IPS-11a (cell line): Measurements from ENCODE around the gene SDS.
A peak's percentile ranks its signal among the peaks of the same experiment; 100 is the strongest.
"Not testable (repeated sequence)": the region's sequence is repeated elsewhere in the genome, so short reads cannot be mapped to it uniquely, and the experiment has no call there.

Experiments
- H3K4me3 ChIP-seq: one replicate; pipeline ENCODE4 v1.5.1; 2013; ENCODE audit warnings: low read depth, low read length, control low read depth

Gene SDS

GRCh38 chr12:113358381-113359132, 45.1 kb downstream of the SDS start, which contains the start of gene PLBD2:
Gene PLBD2 (plus strand): TSS chr12:113358587. CDS start chr12:113358601, 14 bp downstream.
- H3K4me3 ChIP-seq: peak within 1 kb of the TSS; percentile 84

DNA sequence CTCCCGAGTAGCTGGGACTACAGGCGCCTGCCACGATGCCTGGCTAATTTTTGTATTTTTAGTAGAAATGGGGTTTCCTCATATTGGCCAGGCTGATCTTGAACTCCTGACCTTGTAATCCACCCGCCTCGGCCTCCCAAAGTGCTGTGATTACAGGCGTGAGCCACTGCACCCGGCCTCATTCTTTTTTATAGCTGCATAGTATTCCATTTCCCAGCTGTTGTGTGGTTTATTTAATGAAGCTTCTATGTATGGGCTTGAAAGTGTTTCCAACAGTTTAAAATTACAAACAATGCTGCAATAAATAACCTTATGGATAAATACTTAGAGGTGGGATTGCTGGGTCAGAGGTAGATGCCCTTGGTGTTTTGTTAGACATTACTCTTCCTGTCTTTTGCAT, 49.5 kb downstream of the SDS start:
- not testable (repeated sequence) for H3K4me3 ChIP-seq

- no peak overlapping the region for H3K4me3 ChIP-seq
Observed at GRCh38 chr12:113351089-113351488, 52.6 kb downstream of the SDS start.

DNA sequence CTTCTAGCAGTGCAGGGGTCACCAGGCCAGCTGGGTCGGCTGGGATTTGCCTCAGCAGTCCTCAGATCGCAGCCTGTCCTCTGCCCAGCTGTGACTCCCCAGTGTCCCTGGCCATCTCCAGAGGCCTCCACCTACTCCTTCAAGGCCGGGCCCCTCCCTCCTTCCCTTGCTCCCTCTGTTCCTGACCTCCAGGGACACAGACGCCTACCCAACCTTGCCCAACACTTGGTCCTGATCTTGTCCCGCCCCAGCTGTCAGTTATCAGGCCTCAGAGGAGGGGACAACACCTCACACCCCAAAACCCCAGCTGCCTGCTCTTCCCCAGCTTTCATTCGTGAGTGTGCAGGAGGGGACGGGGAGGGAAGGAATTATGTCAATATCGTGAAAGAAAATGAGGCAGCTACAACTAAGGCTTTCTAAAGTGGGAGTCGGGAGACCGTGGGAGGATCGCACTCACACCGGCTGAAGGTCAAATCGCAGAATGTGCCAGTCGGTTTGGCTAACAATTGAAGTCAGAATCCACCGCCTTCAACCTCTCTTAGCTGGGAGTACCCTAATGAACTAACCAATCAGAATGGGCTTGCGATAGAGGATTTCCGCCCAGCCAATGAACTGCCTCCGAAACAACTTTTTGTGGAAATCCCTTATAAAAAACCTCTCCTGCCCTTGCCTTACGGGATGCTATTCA, 54.7 kb downstream of the SDS start:
- H3K4me3 ChIP-seq: no peak overlapping the region

DNA sequence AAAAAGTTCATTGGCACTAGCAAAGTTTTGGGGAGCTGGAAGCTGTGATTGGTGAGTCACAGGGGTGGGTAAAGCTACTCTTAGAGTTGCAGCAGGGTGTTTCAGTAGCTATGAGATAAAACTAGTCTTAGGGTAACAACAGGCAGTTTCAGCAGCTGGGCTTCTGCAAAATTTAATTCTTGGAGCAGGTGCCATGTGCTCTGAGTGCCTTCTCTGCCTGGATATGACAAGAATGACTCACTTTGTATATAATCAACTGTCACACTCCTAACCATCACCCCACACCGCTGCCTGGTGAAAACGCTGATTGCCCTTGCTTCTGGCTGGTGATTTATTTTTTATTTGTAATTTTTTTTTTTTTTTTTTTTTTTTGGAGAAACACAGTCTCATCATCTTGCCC, 55.8 kb downstream of the SDS start:
- no peak overlapping the region for H3K4me3 ChIP-seq

DNA sequence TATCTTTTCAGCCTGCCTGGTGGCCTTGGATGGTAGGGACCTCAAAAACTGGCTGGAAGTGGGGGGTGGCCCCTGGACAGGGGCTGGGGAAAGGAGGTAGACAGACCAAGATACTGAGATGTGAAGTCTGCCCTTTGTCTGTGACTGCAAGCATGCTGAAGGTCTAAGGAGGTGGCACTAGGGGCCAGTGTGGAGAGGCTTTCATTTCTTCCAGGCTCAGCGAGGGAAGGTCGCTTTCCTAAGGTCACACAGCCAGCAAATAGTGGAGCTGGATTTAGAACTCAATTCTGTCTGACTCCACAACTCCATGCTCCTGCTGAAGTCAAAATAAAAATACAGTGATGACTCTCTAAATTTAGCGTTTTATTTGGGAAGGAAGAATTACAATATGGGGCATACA, 56.6 kb downstream of the SDS start:
- no peak overlapping the region for H3K4me3 ChIP-seq

DNA sequence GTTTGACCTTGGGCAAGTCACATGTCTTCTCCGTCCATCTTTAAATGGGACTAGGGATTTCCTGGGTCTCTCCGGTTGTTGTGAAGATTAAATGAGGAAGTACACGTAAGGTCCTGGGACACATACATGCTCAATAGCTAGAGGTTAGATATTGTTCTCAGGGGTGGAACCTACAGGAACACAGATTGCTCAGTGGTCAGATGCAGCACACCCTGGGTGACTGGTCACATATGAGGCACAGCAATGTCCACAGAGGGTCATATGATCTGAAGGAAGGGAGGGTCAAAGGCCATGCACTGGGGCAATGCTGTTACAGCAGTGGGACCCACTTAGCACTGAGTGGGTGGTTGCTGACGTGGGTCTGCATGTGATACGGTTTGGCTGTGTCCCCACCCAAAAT, 57.3 kb downstream of the SDS start:
- H3K4me3 ChIP-seq: no peak overlapping the region

DNA sequence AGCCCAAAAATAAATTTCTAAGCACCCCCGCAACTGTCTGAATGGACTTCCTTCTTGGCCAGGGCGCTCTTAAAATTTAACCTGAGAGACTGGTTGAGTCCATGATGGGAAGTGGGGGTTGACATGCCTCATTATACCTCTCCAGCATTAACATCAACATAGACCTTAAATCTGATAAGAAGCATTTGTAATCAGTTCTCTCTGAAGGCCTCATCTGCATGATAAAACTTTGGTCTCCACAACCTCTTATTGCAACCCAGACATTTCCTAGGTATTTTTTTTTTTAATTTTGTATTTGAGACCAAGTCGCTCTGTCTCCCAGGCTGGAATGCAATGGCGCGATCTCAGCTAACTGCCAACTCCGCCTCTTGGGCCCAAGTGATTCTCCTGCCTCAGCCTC, 58.4 kb downstream of the SDS start:
- H3K4me3 ChIP-seq: no peak overlapping the region
